Neural cell (in vitro differentiated cells): Measurements from ENCODE around the gene CDC6. TPM values are rescaled to one million over a fixed set of nuclear protein-coding genes. Genes with fewer than 3 reads are reported as not detected.

ENCODE experiments used
- H2AFZ ChIP-seq: fragments of 200-600, 300-800 bp; sonication (generic), shearing (Covaris generic); 2 replicates; pipeline ENCODE4 v1.6.0; 2014; ENCODE audit warnings: low read depth, mild to moderate bottlenecking, antibody characterized with exemption, low read length, moderate library complexity
- H3F3A ChIP-seq: fragments of 200-600 bp; shearing (Covaris generic); 2 replicates; pipeline ENCODE4 v1.6.1; 2016; ENCODE audit warnings: mild to moderate bottlenecking, moderate library complexity, mixed read lengths, antibody characterized with exemption, low read length; ENCODE audit not compliant: insufficient read depth, poor library complexity, severe bottlenecking
- H3K27ac ChIP-seq: fragments of 200-600, 300-800 bp; sonication (generic), shearing (Covaris generic); 2 replicates; pipeline ENCODE4 v1.5.1; 2014; ENCODE audit warnings: mild to moderate bottlenecking, low read length, moderate library complexity
- H3K27me3 ChIP-seq: fragments of 300-800, 200-600 bp; sonication (generic), shearing (Covaris generic); 2 replicates; pipeline ENCODE4 v1.6.0; 2014; ENCODE audit warnings: mild to moderate bottlenecking, low read depth, low read length, moderate library complexity; ENCODE audit not compliant: insufficient read depth
- H3K36me3 ChIP-seq: fragments of 300-800, 200-600 bp; sonication (generic), shearing (Covaris generic); 2 replicates; pipeline ENCODE4 v1.5.1; 2014; ENCODE audit warnings: mild to moderate bottlenecking, antibody characterized with exemption, low read length, moderate library complexity; ENCODE audit not compliant: insufficient read depth
- H3K4me2 ChIP-seq: fragments of 300-800, 200-600 bp; sonication (generic), shearing (Covaris generic); 2 replicates; pipeline ENCODE4 v1.6.0; 2014; ENCODE audit warnings: mild to moderate bottlenecking, low read length
- H3K4me3 ChIP-seq: fragments of 300-800, 200-600 bp; sonication (generic), shearing (Covaris generic); 2 replicates; pipeline ENCODE4 v1.5.1; 2014; ENCODE audit warnings: mild to moderate bottlenecking, low read length, moderate library complexity
- H3K79me2 ChIP-seq: fragments of 200-600 bp; shearing (Covaris generic); replicated peaks from 2 replicates; pipeline ENCODE4 v1.6.0; 2014; ENCODE audit warnings: mild to moderate bottlenecking, low read length, moderate library complexity; ENCODE audit not compliant: insufficient read depth
- H3K9ac ChIP-seq: fragments of 300-800, 200-600 bp; sonication (generic), shearing (Covaris generic); 2 replicates; pipeline ENCODE4 v1.6.1; 2016; ENCODE audit warnings: mild to moderate bottlenecking, low read length, mixed read lengths
- H3K9me2 ChIP-seq: fragments of 200-600 bp; shearing (Covaris generic); 2 replicates; pipeline ENCODE4 v1.6.1; 2016; ENCODE audit warnings: mild to moderate bottlenecking, low read length, mixed read lengths; ENCODE audit not compliant: insufficient read depth
- H3K9me3 ChIP-seq: fragments of 200-600, 300-800 bp; sonication (generic), shearing (Covaris generic); 2 replicates; pipeline ENCODE4 v1.6.1; 2016; ENCODE audit warnings: mild to moderate bottlenecking, mixed run types, low read length, moderate library complexity, mixed read lengths
- H4K20me1 ChIP-seq: fragments of 200-600 bp; shearing (Covaris generic); 2 replicates; pipeline ENCODE4 v1.6.1; 2016; ENCODE audit warnings: mild to moderate bottlenecking, mixed run types; ENCODE audit not compliant: insufficient read depth
- EP300 ChIP-seq: fragments of 450-650 bp; conservative IDR thresholded peaks from 2 replicates; pipeline ENCODE4 v1.6.1; 2014; ENCODE audit warnings: antibody characterized with exemption, mild to moderate bottlenecking, moderate library complexity; ENCODE audit not compliant: poor library complexity, severe bottlenecking
- EZH2 ChIP-seq: fragments of 200-600, 300-800 bp; shearing (Covaris generic), sonication (generic); IDR thresholded peaks from 2 replicates; pipeline ENCODE4 v1.6.1; 2014; ENCODE audit warnings: antibody characterized with exemption, low read length, borderline replicate concordance, mild to moderate bottlenecking; ENCODE audit not compliant: insufficient read depth, poor library complexity, severe bottlenecking
- MXI1 ChIP-seq: fragments of 450-650 bp; conservative IDR thresholded peaks from 2 replicates; pipeline ENCODE4 v1.6.1; 2014; ENCODE audit warnings: antibody characterized with exemption, mild to moderate bottlenecking; ENCODE audit not compliant: poor library complexity, severe bottlenecking
- POLR2AphosphoS5 ChIP-seq: IDR thresholded peaks from 2 replicates; pipeline ENCODE4 v1.6.1; 2012
- RAD21 ChIP-seq: fragments of 450-650 bp; conservative IDR thresholded peaks from 2 replicates; pipeline ENCODE4 v1.6.1; 2014; ENCODE audit warnings: antibody characterized with exemption, mild to moderate bottlenecking, moderate library complexity
- REST ChIP-seq: IDR thresholded peaks from 2 replicates; pipeline ENCODE4 v1.6.1; 2012; ENCODE audit warnings: borderline replicate concordance
- SMC3 ChIP-seq: fragments of 450-650 bp; conservative IDR thresholded peaks from 2 replicates; pipeline ENCODE4 v1.6.1; 2014; ENCODE audit warnings: antibody characterized with exemption, mild to moderate bottlenecking, moderate library complexity; ENCODE audit not compliant: poor library complexity
- TAF1 ChIP-seq: IDR thresholded peaks from 2 replicates; pipeline ENCODE4 v1.6.1; 2012; ENCODE audit warnings: low read depth
- polyA plus RNA-seq: library from polyadenylated mRNA; depleted of rRNA; stranded (reverse); fragments of >200 nt; gene quantifications from 2 replicates; pipeline ENCODE4 v1.2.3, GENCODE V29; 2014
- TF ChIP-seq, protein P1 (sequence below): fragments of 450-650 bp; IDR thresholded peaks from 2 replicates; pipeline ENCODE4 v1.5.1; 2014; ENCODE audit warnings: antibody characterized with exemption, mild to moderate bottlenecking, moderate library complexity; ENCODE audit not compliant: poor library complexity, severe bottlenecking

Gene CDC6
- polyA plus RNA-seq, 1 donor from 2014 or later: 2.2 TPM

- Histone ChIP-seq H3K79me2 (no peaks in the 10 kb centered on the region), H3K36me3 (no peaks in the 10 kb centered on the region), H3K4me3 (no peak overlapping the region), H2AFZ (no peak overlapping the region), H3K9me3 (no peaks in the 10 kb centered on the region), H3K27ac (no peak overlapping the region), H3F3A (no peaks in the 10 kb centered on the region), H3K9me2 (no peaks in the 10 kb centered on the region), H3K4me2 (no peak overlapping the region), H3K27me3 (no peaks in the 10 kb centered on the region), H3K9ac (no peak overlapping the region), H4K20me1 (no peaks in the 10 kb centered on the region)
- TF ChIP-seq EP300 (no peak), MXI1 (no peak), EZH2 (no peak), REST (no peak), TAF1 (no peak), RAD21 (no peak), SMC3 (no peak), POLR2AphosphoS5 (no peak)
- TF ChIP-seq, protein P1, sequence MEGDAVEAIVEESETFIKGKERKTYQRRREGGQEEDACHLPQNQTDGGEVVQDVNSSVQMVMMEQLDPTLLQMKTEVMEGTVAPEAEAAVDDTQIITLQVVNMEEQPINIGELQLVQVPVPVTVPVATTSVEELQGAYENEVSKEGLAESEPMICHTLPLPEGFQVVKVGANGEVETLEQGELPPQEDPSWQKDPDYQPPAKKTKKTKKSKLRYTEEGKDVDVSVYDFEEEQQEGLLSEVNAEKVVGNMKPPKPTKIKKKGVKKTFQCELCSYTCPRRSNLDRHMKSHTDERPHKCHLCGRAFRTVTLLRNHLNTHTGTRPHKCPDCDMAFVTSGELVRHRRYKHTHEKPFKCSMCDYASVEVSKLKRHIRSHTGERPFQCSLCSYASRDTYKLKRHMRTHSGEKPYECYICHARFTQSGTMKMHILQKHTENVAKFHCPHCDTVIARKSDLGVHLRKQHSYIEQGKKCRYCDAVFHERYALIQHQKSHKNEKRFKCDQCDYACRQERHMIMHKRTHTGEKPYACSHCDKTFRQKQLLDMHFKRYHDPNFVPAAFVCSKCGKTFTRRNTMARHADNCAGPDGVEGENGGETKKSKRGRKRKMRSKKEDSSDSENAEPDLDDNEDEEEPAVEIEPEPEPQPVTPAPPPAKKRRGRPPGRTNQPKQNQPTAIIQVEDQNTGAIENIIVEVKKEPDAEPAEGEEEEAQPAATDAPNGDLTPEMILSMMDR: no peak
Measured at GRCh38 chr17:40268141-40268712, 19.5 kb upstream of the CDC6 start.

DNA sequence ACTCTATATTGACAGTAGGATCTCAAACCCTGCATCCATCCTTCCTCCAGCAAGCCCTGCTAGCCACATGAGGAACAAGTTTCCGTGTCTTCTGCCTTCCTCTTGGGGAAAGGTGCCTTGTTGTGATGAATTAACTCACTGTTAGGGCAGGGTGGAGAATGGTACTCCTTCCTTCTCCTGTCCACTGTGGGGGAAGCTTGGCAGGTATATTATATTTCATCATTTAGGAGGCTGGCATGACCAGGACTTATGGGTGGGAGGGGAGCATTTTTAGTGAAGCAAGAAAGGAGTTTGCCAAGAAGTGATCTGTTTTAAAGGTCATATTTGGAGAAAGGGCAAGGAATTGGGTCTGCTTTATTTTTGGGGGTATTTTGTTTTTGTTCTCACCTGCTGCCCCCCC is 9.3 kb upstream of the CDC6 start:
- Histone ChIP-seq H3K9me2 (no peaks in the 10 kb centered on the region), H3F3A (no peaks in the 10 kb centered on the region), H3K4me2 (no peak overlapping the region), H3K27me3 (no peaks in the 10 kb centered on the region), H3K9me3 (no peaks in the 10 kb centered on the region), H3K27ac (no peak overlapping the region), H3K79me2 (no peaks in the 10 kb centered on the region), H3K4me3 (no peak overlapping the region), H4K20me1 (no peaks in the 10 kb centered on the region), H3K36me3 (peaks cover 17% of the 10 kb centered on the region), H3K9ac (no peak overlapping the region), H2AFZ (no peak overlapping the region)
- no peak for TF ChIP-seq TAF1

DNA sequence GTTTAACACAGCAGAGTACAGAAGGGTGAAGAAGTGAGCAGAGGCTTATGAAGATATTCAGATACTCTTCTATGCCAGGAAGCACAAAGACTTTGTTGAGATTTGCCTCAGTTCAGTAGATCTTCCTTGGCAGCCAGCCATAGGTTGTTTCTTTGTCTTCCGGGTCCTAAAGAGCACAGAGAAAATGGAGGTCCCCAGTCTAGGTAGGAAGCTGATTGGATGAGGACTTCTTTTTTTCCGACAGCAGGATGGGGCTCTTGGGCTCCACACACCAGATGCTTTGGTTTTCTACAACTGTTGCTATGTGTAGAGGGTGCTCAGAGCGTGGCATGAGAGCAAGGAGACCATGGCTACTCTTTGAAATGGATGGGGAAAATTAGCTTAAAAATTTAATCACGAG is 8.3 kb upstream of the CDC6 start:
- Histone ChIP-seq H3K9me3 (no peaks in the 10 kb centered on the region), H3K27me3 (no peaks in the 10 kb centered on the region), H4K20me1 (no peaks in the 10 kb centered on the region), H3F3A (no peaks in the 10 kb centered on the region), H3K79me2 (no peaks in the 10 kb centered on the region), H3K36me3 (peaks cover 17% of the 10 kb centered on the region), H2AFZ (no peak overlapping the region), H3K9ac (no peak overlapping the region), H3K27ac (no peak overlapping the region), H3K4me2 (no peak overlapping the region), H3K9me2 (no peaks in the 10 kb centered on the region), H3K4me3 (no peak overlapping the region)
- TF ChIP-seq EZH2 (no peak), SMC3 (no peak), POLR2AphosphoS5 (no peak), MXI1 (no peak), REST (no peak), TAF1 (no peak), RAD21 (no peak), EP300 (no peak)
- TF ChIP-seq, protein P1: no peak
